Endometrial microvascular endothelial cells (primary cell): Measurements from ENCODE around the gene RBMS1. TPM values are rescaled to one million over a fixed set of nuclear protein-coding genes. Genes with fewer than 3 reads are reported as not detected.

Experiments
- in situ Hi-C: cut with HindIII; loops from 2 replicates; pipeline ENCODE4 v1.10.0; 2017; ENCODE audit warnings: low sequenced_read_pairs, low pct_unique_long_range_greater_than_20kb; ENCODE audit errors: inconsistent ontology term
- total RNA-seq: library from RNA; depleted of rRNA; stranded (reverse); fragments of >200 nt; gene quantifications from one replicate; pipeline ENCODE4 v1.2.3, GENCODE V29; 2015; ENCODE audit errors: inconsistent ontology term

The RBMS1 gene
- total RNA-seq, 1 donor from 2014 or later, result 61.1 TPM

- in situ Hi-C loops, result no loop called here
Measured at GRCh38 chr2:160402997-160403979, 90.3 kb downstream of the RBMS1 start.

- in situ Hi-C loops, result no loop called here
Measured at GRCh38 chr2:160402501-160402900, 91.1 kb downstream of the RBMS1 start.

- in situ Hi-C loops, result no loop called here
Measured at GRCh38 chr2:160401895-160402294, 91.7 kb downstream of the RBMS1 start.

- in situ Hi-C loops, result loop anchor here (25.0 kb wide), 1 partner anchor 587 kb away; no protein-coding TSS in a partner anchor
Measured at GRCh38 chr2:160399880-160400279, 93.7 kb downstream of the RBMS1 start.

GRCh38 chr2:160397530-160397865 lies 96.1 kb downstream of the RBMS1 start:
- in situ Hi-C loops, result loop anchor here (25.0 kb wide), 1 partner anchor 590 kb away; no protein-coding TSS in a partner anchor

GRCh38 chr2:160394153-160394552 lies 99.5 kb downstream of the RBMS1 start:
- in situ Hi-C loops, result loop anchor here (25.0 kb wide), 1 partner anchor 593 kb away; no protein-coding TSS in a partner anchor

GRCh38 chr2:160392201-160392600 lies 101.4 kb downstream of the RBMS1 start:
- in situ Hi-C loops, result loop anchor here (25.0 kb wide), 1 partner anchor 595 kb away; no protein-coding TSS in a partner anchor

- in situ Hi-C loops, result loop anchor here (25.0 kb wide), 1 partner anchor 597 kb away; no protein-coding TSS in a partner anchor
Measured at GRCh38 chr2:160390544-160391455, 102.8 kb downstream of the RBMS1 start.

- in situ Hi-C loops, result loop anchor here (25.0 kb wide), 1 partner anchor 597 kb away; no protein-coding TSS in a partner anchor
Measured at GRCh38 chr2:160389875-160390274, 103.7 kb downstream of the RBMS1 start.

- in situ Hi-C loops, result loop anchor here (25.0 kb wide), 1 partner anchor 599 kb away; no protein-coding TSS in a partner anchor
Measured at GRCh38 chr2:160388464-160389263, 104.9 kb downstream of the RBMS1 start.

- in situ Hi-C loops, result loop anchor here (25.0 kb wide), 1 partner anchor 600 kb away; no protein-coding TSS in a partner anchor
Measured at GRCh38 chr2:160387558-160388262, 105.9 kb downstream of the RBMS1 start.

- in situ Hi-C loops, result loop anchor here (25.0 kb wide), 1 partner anchor 603 kb away; no protein-coding TSS in a partner anchor
Measured at GRCh38 chr2:160384791-160385190, 108.8 kb downstream of the RBMS1 start.

- in situ Hi-C loops, result loop anchor here (25.0 kb wide), 1 partner anchor 606 kb away; no protein-coding TSS in a partner anchor
Measured at GRCh38 chr2:160381425-160381951, 112.1 kb downstream of the RBMS1 start.

GRCh38 chr2:160380611-160381010 lies 113.0 kb downstream of the RBMS1 start:
- in situ Hi-C loops, result loop anchor here (25.0 kb wide), 1 partner anchor 607 kb away; no protein-coding TSS in a partner anchor

GRCh38 chr2:160380000-160380570 lies 113.5 kb downstream of the RBMS1 start:
- in situ Hi-C loops, result loop anchor here (25.0 kb wide), 1 partner anchor 607 kb away; no protein-coding TSS in a partner anchor

GRCh38 chr2:160379399-160379798 lies 114.2 kb downstream of the RBMS1 start:
- in situ Hi-C loops, result loop anchor here (25.0 kb wide), 1 partner anchor 608 kb away; no protein-coding TSS in a partner anchor
